Measurements from ENCODE around the gene IL9. TPM values are rescaled to one million over a fixed set of nuclear protein-coding genes. Genes with fewer than 3 reads are reported as not detected.
"Not testable (repeated sequence)": the region's sequence is repeated elsewhere in the genome, so short reads cannot be mapped to it uniquely, and the experiment has no call there.

IL9 gene
- total RNA-seq, 1 experiment from 2014 or later: not detected

DNA sequence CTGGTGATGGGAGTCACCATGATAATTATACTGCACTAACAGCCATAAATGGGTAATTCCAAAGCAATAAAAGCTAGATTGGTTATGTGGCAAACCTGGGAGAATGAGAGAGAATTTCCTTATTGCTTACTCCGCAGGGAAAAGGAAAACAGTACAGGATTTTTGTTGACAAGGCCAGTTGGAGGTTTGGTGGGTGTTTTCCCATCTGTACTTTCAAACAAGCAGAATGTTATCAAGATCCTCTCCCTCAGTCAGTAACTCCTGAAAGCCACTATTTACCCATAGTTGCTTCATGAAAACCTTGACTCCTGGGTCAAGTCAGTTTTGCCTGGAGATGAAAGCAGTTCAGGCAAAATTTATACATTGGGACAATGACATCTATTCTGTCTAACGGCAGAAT lies 26.4 kb downstream of the IL9 start:
- Histone ChIP-seq H3K4me3 (no peak overlapping the region), H3K27ac (no peak overlapping the region), H3K9me3 (replicated peaks) (no peaks in the 10 kb centered on the region), H3K4me1 (no peaks in the 10 kb centered on the region), H3K36me3 (no peaks in the 10 kb centered on the region), H3K27me3 (peaks cover 15% of the 10 kb centered on the region; the same call in 1 of the 2 replicates)
- DNase-seq: no peak

DNA sequence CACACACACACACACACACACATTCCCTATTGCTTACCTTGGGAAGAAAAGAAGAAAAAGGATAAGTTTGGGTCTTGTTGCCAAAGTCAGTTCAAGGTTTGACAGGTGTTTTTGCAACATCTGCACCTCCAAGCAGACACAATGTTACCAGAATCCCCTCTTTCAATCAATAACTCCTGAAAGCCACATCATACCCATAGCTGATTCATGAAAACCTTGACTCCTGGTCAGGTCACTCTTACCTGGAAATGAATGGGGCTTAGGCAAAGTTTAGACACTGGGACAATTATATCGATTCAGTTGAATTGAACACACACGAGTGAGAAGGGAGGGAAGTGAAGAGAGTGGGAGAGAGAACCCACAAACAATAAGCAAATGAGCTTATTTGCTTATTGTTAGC lies 27.0 kb downstream of the IL9 start:
- no peak for DNase-seq
- no peaks in the 10 kb centered on the region for H3K4me1 ChIP-seq
- peaks cover 10% of the 10 kb centered on the region; the same call in 1 of the 2 replicates for H3K27me3 ChIP-seq
- no peak overlapping the region for H3K27ac ChIP-seq
- no peak overlapping the region for H3K4me3 ChIP-seq
- H3K36me3 ChIP-seq: no peaks in the 10 kb centered on the region
- H3K9me3 ChIP-seq (replicated peaks): no peaks in the 10 kb centered on the region

DNA sequence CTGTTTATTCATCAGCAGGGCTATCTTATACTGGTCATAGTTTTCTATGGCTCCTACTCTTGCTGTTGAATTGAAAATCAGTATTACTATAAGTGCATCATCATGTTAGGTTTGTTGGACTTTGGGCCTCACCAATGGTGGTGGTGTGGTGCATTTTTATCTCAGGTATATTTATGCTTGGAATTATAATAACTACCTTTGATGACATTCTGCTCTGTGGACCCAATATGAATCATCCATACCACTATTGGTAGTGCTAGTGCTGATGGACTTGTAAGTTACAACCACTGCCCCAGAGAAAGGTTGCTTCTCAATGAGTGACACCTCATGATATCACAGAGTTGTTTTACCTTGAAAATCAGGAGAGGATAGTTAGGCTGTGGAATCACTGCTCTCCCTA lies 28.0 kb downstream of the IL9 start:
- Histone ChIP-seq H3K9me3 (replicated peaks) (no peaks in the 10 kb centered on the region), H3K27me3 (peaks cover 10% of the 10 kb centered on the region; the same call in 1 of the 2 replicates), H3K4me3 (no peak overlapping the region), H3K27ac (no peak overlapping the region), H3K4me1 (no peaks in the 10 kb centered on the region), H3K36me3 (no peaks in the 10 kb centered on the region)
- DNase-seq: no peak

- H3K36me3 ChIP-seq: no peaks in the 10 kb centered on the region
- no peaks in the 10 kb centered on the region for H3K9me3 ChIP-seq (replicated peaks)
- peaks cover 10% of the 10 kb centered on the region; the same call in 1 of the 2 replicates for H3K27me3 ChIP-seq
- H3K27ac ChIP-seq: no peak overlapping the region
- DNase-seq: no peak
- no peaks in the 10 kb centered on the region for H3K4me1 ChIP-seq
- H3K4me3 ChIP-seq: no peak overlapping the region
Measured at GRCh38 chr5:135866016-135866415, 29.6 kb downstream of the IL9 start.

GRCh38 chr5:135864503-135865435 lies 30.9 kb downstream of the IL9 start:
- no peaks in the 10 kb centered on the region for H3K9me3 ChIP-seq (replicated peaks)
- no peak for DNase-seq
- no peaks in the 10 kb centered on the region for H3K4me1 ChIP-seq
- H3K27ac ChIP-seq: no peak overlapping the region
- no peaks in the 10 kb centered on the region for H3K36me3 ChIP-seq
- no peak overlapping the region for H3K4me3 ChIP-seq
- H3K27me3 ChIP-seq: peaks cover 10% of the 10 kb centered on the region; the same call in 1 of the 2 replicates

- no peaks in the 10 kb centered on the region for H3K4me1 ChIP-seq
- no peaks in the 10 kb centered on the region for H3K9me3 ChIP-seq (replicated peaks)
- H3K4me3 ChIP-seq: no peak overlapping the region
- peaks cover 7% of the 10 kb centered on the region; the same call in 1 of the 2 replicates for H3K27me3 ChIP-seq
- no peaks in the 10 kb centered on the region for H3K36me3 ChIP-seq
- no peak overlapping the region for H3K27ac ChIP-seq
- no peak for DNase-seq
Measured at GRCh38 chr5:135862744-135863143, 32.9 kb downstream of the IL9 start.

GRCh38 chr5:135862086-135862485 lies 33.6 kb downstream of the IL9 start:
- no peak for DNase-seq
- Histone ChIP-seq H3K36me3 (no peaks in the 10 kb centered on the region), H3K4me1 (no peaks in the 10 kb centered on the region), H3K27me3 (peaks cover 7% of the 10 kb centered on the region; the same call in 1 of the 2 replicates), H3K4me3 (no peak overlapping the region), H3K9me3 (replicated peaks) (no peaks in the 10 kb centered on the region), H3K27ac (no peak overlapping the region)

GRCh38 chr5:135861641-135862040 lies 34.0 kb downstream of the IL9 start:
- Histone ChIP-seq H3K27ac (no peak overlapping the region), H3K9me3 (replicated peaks) (no peaks in the 10 kb centered on the region)

DNA sequence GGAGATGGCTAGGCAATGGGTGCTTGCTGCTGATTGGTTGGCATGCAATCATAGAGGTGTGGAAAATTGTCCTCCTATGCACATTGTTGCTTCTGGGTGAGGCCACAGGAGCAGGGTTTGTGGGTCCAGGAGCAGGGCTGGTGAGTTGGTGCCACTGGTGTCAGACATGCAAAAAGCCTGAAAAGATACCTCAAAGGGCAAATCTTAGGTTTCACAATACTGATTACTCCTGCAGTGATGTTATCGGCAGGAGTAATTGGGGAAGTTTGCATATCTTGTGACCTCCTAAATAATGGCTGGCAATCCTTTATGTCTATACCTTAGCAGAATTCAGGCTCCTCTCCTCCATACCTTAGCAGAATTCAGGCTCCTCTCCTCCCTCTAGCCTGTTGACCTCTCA lies 36.0 kb downstream of the IL9 start:
- Histone ChIP-seq H3K27me3 (peaks cover 3% of the 10 kb centered on the region; the same call in 1 of the 2 replicates), H3K36me3 (no peaks in the 10 kb centered on the region), H3K27ac (no peak overlapping the region), H3K9me3 (replicated peaks) (no peaks in the 10 kb centered on the region), H3K4me3 (no peak overlapping the region), H3K4me1 (no peaks in the 10 kb centered on the region)
- no peak for DNase-seq

More at GRCh38 chr5:135861641-135862040, 34.0 kb downstream of the IL9 start:
- no peak for DNase-seq
- no peaks in the 10 kb centered on the region for H3K4me1 ChIP-seq
- no peak overlapping the region for H3K4me3 ChIP-seq
- no peaks in the 10 kb centered on the region for H3K36me3 ChIP-seq
- H3K27me3 ChIP-seq: peaks cover 10% of the 10 kb centered on the region; the same call in 1 of the 2 replicates

DNA sequence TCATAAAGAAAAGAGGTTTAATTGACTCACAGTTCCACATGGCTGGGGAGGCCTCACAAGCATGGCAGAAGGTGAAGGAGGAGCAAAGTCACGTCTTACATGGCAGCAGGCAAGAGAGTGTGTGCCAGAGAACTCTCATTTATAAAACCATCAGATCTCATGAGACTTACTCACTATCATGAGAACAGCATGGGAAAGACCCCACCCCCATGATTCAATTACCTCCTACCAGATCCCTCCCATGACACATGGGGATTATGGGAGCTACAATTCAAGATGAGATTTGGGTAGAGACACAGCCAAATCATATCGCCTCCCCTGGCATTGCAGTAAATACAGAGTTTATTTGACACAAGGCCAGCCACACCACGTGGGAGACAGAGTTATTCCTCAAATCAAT lies 36.5 kb downstream of the IL9 start:
- H3K9me3 ChIP-seq (replicated peaks); DNase-seq; H3K4me1 ChIP-seq; H3K4me3 ChIP-seq; H3K27ac ChIP-seq; H3K27me3 ChIP-seq; H3K36me3 ChIP-seq: not testable (repeated sequence)

DNA sequence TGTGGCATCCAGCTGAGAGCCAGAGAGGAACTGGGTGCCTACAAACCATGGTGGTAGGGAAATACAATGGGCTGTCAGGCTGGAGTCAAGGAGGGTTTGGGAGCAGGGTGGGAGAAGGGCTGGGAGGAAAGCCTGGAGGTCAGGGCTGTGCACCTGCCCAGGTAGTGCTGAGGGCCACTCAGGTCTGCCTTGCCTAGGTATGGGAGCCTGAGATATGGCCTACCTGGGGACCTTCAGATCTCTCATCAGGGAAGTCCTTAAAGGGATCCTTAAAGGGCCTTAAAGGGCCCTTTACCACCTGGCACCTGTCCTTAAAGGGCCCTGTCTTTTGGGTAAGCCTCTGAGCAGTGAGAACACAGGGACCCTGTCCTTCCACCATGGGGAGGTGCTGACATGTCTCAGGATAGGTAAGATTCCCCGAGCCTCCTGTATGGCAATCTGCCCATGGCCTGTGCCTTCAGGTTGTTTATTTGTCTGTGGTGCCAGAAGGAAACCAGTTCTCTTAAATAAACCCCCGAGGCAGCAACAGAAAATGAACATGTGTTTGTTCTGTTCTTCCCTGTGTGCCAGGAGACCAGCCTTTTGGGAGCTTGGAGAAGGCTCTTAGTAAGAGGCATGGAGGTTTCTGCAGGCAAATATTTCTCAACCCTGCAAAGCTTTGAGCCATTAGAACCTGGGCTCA lies 37.9 kb downstream of the IL9 start:
- Histone ChIP-seq H3K9me3 (replicated peaks) (no peaks in the 10 kb centered on the region), H3K27ac (no peak overlapping the region), H3K36me3 (no peaks in the 10 kb centered on the region), H3K27me3 (peaks cover 12% of the 10 kb centered on the region; the same call in 1 of the 2 replicates), H3K4me3 (no peak overlapping the region), H3K4me1 (no peaks in the 10 kb centered on the region)
- no peak for DNase-seq

GRCh38 chr5:135851915-135852845 lies 43.5 kb downstream of the IL9 start:
- H3K9me3 ChIP-seq (replicated peaks): no peaks in the 10 kb centered on the region
- peaks cover 28% of the 10 kb centered on the region; the same call in 1 of the 2 replicates for H3K27me3 ChIP-seq
- no peaks in the 10 kb centered on the region for H3K4me1 ChIP-seq
- H3K36me3 ChIP-seq: no peaks in the 10 kb centered on the region
- DNase-seq: no peak
- no peak overlapping the region for H3K27ac ChIP-seq
- no peak overlapping the region for H3K4me3 ChIP-seq

GRCh38 chr5:135851186-135851914 lies 44.3 kb downstream of the IL9 start:
- DNase-seq: no peak
- Histone ChIP-seq H3K27me3 (peaks cover 25% of the 10 kb centered on the region; the same call in 1 of the 2 replicates), H3K36me3 (no peaks in the 10 kb centered on the region), H3K4me3 (no peak overlapping the region), H3K27ac (no peak overlapping the region), H3K9me3 (replicated peaks) (no peaks in the 10 kb centered on the region), H3K4me1 (no peaks in the 10 kb centered on the region)

DNA sequence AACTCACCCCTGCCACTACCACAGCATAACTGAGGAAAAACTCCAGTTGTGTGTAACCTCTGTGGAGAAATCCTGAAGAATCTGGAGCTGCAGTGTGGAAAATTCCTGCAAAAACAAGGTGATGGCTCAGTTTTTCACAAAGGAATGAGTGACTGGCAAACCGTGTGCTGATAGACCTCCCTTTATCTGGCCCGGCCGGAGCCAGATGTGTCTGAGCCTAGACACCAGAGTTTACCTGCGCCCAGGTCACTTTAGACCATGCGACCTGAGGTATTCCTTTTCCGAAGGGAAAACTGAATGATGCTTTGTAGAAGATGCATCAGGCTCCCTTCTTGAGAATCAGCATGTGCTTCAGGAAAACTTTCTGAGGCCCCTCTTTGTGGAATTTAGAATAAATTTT lies 45.0 kb downstream of the IL9 start:
- Histone ChIP-seq H3K27me3 (peaks cover 25% of the 10 kb centered on the region; the same call in 1 of the 2 replicates), H3K4me3 (no peak overlapping the region), H3K36me3 (no peaks in the 10 kb centered on the region), H3K9me3 (replicated peaks) (no peaks in the 10 kb centered on the region), H3K4me1 (no peaks in the 10 kb centered on the region), H3K27ac (no peak overlapping the region)
- DNase-seq: no peak

Data from SJCRH30 (cell line).